Measurements from ENCODE around the gene CACFD1. TPM values are rescaled to one million over a fixed set of nuclear protein-coding genes. Genes with fewer than 3 reads are reported as not detected.
A peak's percentile ranks its signal among the peaks of the same experiment; 100 is the strongest.

The CACFD1 gene
- total RNA-seq, 1 experiment from 2014 or later, result 22.5 TPM

DNA sequence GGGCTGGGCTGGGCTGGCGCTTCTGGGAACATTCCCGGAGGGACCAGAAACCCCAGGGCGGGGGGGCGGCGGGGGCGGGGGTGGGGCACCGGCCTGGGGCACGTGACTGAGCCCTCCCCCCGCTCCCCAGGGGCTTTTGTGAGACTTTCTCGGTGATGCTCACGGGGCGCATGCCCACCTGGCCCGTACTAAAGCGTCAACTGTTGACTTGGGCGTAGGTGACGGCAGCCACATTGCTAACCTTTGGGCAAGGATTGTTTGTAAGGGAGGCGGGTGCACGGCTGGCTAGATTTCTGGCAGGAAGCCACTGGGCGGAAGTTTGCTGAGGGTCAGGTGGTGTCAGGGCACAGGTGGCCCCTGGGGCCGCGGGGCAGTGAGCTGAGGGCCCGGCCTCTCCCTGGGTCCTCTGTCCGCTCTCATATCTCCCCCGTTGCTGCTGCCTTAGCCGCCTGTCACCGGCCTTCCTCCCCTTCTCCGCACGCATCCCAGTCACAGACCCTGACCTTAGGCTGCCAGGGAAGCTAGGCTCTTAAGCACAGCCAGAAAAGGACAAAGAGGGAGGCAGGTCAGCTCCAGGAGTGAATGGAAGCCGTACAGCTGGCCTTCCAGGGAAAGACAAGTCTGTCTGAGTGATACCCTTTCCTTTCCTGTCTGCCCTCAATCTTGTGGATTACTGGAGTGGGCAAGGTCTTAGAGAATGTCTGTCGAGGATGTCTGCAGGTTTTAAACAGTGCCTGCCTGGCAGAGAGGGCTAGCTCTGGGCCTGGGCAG, 812 bp downstream of the CACFD1 start (continued):
- TF ChIP-seq HMGA2 (CRISPR knock-in tag; IDR thresholded peaks at IDR 0.05), result no peak
- TF ChIP-seq ARID4B (CRISPR knock-in tag; IDR thresholded peaks at IDR 0.05; ENCODE audit: borderline replicate concordance), result no peak
- TF ChIP-seq ZNF671 (CRISPR knock-in tag; IDR thresholded peaks at IDR 0.05), result no peak
- TF ChIP-seq, protein P1, sequence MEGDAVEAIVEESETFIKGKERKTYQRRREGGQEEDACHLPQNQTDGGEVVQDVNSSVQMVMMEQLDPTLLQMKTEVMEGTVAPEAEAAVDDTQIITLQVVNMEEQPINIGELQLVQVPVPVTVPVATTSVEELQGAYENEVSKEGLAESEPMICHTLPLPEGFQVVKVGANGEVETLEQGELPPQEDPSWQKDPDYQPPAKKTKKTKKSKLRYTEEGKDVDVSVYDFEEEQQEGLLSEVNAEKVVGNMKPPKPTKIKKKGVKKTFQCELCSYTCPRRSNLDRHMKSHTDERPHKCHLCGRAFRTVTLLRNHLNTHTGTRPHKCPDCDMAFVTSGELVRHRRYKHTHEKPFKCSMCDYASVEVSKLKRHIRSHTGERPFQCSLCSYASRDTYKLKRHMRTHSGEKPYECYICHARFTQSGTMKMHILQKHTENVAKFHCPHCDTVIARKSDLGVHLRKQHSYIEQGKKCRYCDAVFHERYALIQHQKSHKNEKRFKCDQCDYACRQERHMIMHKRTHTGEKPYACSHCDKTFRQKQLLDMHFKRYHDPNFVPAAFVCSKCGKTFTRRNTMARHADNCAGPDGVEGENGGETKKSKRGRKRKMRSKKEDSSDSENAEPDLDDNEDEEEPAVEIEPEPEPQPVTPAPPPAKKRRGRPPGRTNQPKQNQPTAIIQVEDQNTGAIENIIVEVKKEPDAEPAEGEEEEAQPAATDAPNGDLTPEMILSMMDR (IDR thresholded peaks at IDR 0.05), result no peak
- no peak for TF ChIP-seq ZNF317 (CRISPR knock-in tag; IDR thresholded peaks at IDR 0.05; ENCODE audit: borderline replicate concordance, low read depth)
- TF ChIP-seq FOXK1 (CRISPR knock-in tag; IDR thresholded peaks at IDR 0.05), result 0 out of 2 replicates have a peak, but pooled peaks have one; percentile 37
- no peak for TF ChIP-seq ATF1 (CRISPR knock-in tag; IDR thresholded peaks at IDR 0.05)
- TF ChIP-seq ZNF512 (CRISPR knock-in tag; IDR thresholded peaks at IDR 0.05; ENCODE audit: borderline replicate concordance), result no peak
- TF ChIP-seq FOXP4 (CRISPR knock-in tag; IDR thresholded peaks at IDR 0.05), result no peak
- no peak for TF ChIP-seq NR3C1 (CRISPR knock-in tag; conservative IDR thresholded peaks at IDR 0.05; ENCODE audit: low read depth)
- peak; percentile 43; the same call in 1 of the 2 replicates for TF ChIP-seq GABPB1 (CRISPR knock-in tag; IDR thresholded peaks at IDR 0.05)
- no peak for TF ChIP-seq TCF7 (CRISPR knock-in tag; IDR thresholded peaks at IDR 0.05; ENCODE audit: low read depth)
- no peak for TF ChIP-seq IRF2 (CRISPR knock-in tag; IDR thresholded peaks at IDR 0.05; ENCODE audit: borderline replicate concordance, low read depth)
- 0 out of 2 replicates have a peak, but pooled peaks have one; percentile 2 for TF ChIP-seq E2F5 (CRISPR knock-in tag; IDR thresholded peaks at IDR 0.05)
- no peak for TF ChIP-seq ZNF121 (CRISPR knock-in tag; IDR thresholded peaks at IDR 0.05)
- TF ChIP-seq, protein P2, sequence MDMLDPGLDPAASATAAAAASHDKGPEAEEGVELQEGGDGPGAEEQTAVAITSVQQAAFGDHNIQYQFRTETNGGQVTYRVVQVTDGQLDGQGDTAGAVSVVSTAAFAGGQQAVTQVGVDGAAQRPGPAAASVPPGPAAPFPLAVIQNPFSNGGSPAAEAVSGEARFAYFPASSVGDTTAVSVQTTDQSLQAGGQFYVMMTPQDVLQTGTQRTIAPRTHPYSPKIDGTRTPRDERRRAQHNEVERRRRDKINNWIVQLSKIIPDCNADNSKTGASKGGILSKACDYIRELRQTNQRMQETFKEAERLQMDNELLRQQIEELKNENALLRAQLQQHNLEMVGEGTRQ (CRISPR knock-in tag; IDR thresholded peaks at IDR 0.05), result peak; percentile 81
- no peak for TF ChIP-seq CBFB (CRISPR knock-in tag; IDR thresholded peaks at IDR 0.05; ENCODE audit: low read depth)
- TF ChIP-seq OVOL2 (CRISPR knock-in tag; IDR thresholded peaks at IDR 0.05; ENCODE audit: borderline replicate concordance), result no peak
- TF ChIP-seq ZNF532 (CRISPR knock-in tag; IDR thresholded peaks at IDR 0.05; ENCODE audit: borderline replicate concordance), result no peak
- TF ChIP-seq SMAD4 (CRISPR knock-in tag; IDR thresholded peaks at IDR 0.05), result no peak

All from WTC11 (cell line).